PFSK-1 (cell line): Measurements from ENCODE around the gene ALKBH5.

ENCODE experiments used
- FOXP2 ChIP-seq: optimal IDR thresholded peaks from 2 replicates; pipeline ENCODE3; 2011; ENCODE audit warnings: borderline replicate concordance, control low read depth, inconsistent platforms; ENCODE audit not compliant: insufficient read depth; ENCODE audit errors: extremely low read length, extremely low read depth
- POLR2AphosphoS5 ChIP-seq: IDR thresholded peaks from 2 replicates; pipeline ENCODE4 v1.6.1; 2012; ENCODE audit warnings: low read depth, mild to moderate bottlenecking, control low read depth, low read length, moderate library complexity
- SIN3A ChIP-seq: IDR thresholded peaks from 2 replicates; pipeline ENCODE4 v1.6.1; 2012; ENCODE audit warnings: mild to moderate bottlenecking, low read length, moderate library complexity, borderline replicate concordance; ENCODE audit not compliant: insufficient read depth
- TAF1 ChIP-seq: IDR thresholded peaks from 2 replicates; pipeline ENCODE4 v1.6.1; 2012; ENCODE audit warnings: low read length, control low read depth, borderline replicate concordance; ENCODE audit not compliant: insufficient read depth
- TF ChIP-seq, protein P1 (sequence below), 2 experiments: IDR thresholded peaks; 2 replicates each; pipeline versions ENCODE4 v1.6.1 to v1.8.0; 2011 to 2012; ENCODE audit warnings: low read depth in 2 of 2, low read length in 2 of 2, control low read depth in 1 of 2, inconsistent platforms in 1 of 2, mild to moderate bottlenecking in 1 of 2, moderate library complexity in 1 of 2; ENCODE audit not compliant: insufficient read depth in 1 of 2

Gene ALKBH5

DNA sequence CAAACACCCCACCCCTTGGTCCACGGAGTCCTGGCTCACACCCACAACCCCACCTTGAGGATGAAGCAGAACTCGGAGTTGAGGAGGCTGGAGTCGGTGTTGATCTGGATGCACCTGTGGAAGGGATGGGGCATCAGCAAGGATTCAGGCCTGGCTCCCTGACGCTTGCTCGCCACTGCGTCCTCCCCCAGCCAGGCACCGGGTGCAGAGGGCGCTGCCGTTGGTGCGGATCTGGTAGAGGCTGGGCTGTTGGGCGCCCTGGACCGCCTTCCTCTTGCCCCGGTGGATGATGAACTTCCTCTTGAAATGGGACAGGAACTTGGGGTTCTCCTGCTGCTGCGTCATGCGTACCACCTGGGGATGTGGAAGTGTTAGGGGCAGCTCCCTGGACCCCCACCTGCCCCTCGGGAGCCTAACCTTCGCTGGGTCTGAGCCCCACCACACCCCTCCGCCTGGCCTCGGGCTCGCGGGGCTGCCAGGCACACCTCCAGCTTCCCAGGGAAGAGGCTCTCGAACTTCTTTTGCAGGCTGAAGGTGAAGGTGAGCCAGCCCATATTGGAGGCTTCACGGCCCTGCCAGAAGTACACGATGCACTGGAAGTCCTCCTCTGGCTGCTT, 62.6 kb downstream of the ALKBH5 start:
- TF ChIP-seq SIN3A (no peak), TAF1 (no peak), POLR2AphosphoS5 (no peak), FOXP2 (no peak)

DNA sequence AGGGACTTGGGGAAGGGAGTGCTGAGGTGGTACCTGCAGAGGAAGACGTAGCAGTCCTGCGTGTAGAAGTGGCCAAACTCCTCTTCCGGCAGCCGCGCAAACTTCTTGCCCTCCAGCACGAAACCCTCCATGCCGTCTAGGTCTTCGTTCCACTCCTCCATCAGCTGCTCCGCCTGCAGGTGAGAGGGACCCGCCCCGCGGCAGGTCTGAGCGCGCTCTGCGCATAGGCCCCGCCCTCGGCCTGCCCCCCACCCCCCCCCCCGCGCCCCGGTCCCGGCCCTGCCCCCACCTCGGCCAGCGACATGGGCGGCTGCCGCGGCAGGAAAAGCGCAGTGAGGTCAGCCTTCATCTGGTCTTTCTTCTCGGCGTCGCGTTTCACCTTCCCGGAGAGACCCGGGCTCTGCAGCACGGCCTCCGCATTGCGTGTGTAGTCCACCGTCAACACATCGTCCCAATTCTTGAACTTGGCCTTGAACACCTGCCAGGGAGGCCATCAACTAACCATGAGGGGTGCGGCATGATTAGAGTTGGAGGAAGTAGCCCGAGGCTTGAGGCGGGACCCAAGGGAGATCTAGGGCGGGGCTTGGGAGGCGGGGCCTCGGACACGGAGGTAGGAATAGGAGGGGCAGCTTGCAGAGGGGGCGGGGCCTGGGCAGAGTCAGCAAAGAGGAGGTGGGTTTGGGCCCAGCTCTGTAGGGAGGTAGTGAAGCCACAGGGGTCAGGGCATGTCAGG, 63.4 kb downstream of the ALKBH5 start:
- peak; percentile 20 for TF ChIP-seq FOXP2
- no peak for TF ChIP-seq SIN3A

DNA sequence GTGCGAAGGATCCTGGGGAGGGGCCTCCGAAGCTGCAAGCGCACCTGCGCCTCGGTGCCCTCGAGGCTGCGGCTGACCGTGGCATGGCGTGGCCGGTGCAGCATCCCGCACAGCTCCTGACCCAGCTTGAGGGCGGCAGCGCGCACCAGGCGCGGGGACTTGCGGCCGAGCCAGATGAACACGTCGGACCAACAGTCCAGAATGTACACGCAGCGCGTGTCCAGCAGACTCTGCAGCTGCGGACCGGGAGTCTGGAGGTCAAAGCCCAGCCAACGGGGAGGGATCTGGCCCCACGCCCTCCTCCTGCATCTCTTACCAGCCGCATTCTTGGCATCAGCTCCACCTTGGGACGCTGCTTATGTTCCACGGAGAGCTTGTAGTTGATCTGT, 64.0 kb downstream of the ALKBH5 start:
- no peak for TF ChIP-seq POLR2AphosphoS5
- TF ChIP-seq, protein P1, sequence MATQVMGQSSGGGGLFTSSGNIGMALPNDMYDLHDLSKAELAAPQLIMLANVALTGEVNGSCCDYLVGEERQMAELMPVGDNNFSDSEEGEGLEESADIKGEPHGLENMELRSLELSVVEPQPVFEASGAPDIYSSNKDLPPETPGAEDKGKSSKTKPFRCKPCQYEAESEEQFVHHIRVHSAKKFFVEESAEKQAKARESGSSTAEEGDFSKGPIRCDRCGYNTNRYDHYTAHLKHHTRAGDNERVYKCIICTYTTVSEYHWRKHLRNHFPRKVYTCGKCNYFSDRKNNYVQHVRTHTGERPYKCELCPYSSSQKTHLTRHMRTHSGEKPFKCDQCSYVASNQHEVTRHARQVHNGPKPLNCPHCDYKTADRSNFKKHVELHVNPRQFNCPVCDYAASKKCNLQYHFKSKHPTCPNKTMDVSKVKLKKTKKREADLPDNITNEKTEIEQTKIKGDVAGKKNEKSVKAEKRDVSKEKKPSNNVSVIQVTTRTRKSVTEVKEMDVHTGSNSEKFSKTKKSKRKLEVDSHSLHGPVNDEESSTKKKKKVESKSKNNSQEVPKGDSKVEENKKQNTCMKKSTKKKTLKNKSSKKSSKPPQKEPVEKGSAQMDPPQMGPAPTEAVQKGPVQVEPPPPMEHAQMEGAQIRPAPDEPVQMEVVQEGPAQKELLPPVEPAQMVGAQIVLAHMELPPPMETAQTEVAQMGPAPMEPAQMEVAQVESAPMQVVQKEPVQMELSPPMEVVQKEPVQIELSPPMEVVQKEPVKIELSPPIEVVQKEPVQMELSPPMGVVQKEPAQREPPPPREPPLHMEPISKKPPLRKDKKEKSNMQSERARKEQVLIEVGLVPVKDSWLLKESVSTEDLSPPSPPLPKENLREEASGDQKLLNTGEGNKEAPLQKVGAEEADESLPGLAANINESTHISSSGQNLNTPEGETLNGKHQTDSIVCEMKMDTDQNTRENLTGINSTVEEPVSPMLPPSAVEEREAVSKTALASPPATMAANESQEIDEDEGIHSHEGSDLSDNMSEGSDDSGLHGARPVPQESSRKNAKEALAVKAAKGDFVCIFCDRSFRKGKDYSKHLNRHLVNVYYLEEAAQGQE (IDR thresholded peaks at IDR 0.05; ENCODE audit: insufficient read depth in 1 of 2, low read depth in 2 of 2, low read length in 2 of 2) = no peak
- no peak for TF ChIP-seq SIN3A
- TF ChIP-seq TAF1 = no peak
- no peak for TF ChIP-seq FOXP2

DNA sequence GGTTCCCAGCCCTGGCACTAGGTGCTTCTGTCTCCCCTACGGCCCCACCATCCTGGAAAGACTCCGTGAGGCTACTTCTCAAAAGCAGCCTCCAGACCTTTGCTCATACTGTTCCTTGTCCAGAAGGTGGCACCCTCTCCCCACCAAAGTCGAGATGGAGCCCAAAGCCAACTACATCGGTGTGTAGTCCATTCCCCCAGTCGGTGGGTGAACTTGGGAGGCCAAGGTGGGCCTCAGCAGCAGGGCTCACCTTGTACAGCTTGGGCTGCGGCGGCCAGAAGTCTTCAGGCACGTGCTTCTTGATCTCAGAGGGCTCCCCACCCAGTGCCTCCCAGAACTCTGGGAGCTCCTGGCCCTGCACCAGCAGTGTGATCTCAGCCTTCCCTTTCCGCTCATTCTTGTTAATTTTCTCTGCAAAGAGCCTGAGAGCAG, 64.7 kb downstream of the ALKBH5 start:
- no peak for TF ChIP-seq POLR2AphosphoS5
- TF ChIP-seq, protein P1 (IDR thresholded peaks at IDR 0.05; ENCODE audit: insufficient read depth in 1 of 2, low read depth in 2 of 2, low read length in 2 of 2) = no peak
- peak; percentile 16 for TF ChIP-seq FOXP2
- TF ChIP-seq SIN3A = no peak
- no peak for TF ChIP-seq TAF1

DNA sequence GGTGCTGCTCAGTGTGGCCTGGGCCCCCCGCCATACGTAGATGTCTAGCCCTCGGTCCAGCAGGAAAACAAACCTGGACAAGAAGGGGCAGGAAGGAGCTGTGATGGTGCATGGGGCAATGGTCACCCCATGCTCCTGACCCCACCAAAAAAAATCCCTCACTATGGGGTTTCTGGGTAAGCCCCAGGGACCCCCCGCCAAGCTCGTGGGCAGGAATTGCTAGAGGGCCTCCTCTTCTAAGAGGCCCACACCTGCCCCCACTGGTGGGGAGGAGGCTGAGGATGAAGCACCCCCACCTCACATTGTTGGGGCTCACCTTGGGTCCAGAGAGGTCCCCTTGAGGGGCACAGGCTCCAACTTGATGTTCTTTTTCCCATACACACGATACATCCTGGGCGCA, 65.2 kb downstream of the ALKBH5 start:
- TF ChIP-seq SIN3A (no peak), TAF1 (no peak), POLR2AphosphoS5 (no peak), FOXP2 (no peak)
- TF ChIP-seq, protein P1 (IDR thresholded peaks at IDR 0.05; ENCODE audit: insufficient read depth in 1 of 2, low read depth in 2 of 2, low read length in 2 of 2) = no peak

DNA sequence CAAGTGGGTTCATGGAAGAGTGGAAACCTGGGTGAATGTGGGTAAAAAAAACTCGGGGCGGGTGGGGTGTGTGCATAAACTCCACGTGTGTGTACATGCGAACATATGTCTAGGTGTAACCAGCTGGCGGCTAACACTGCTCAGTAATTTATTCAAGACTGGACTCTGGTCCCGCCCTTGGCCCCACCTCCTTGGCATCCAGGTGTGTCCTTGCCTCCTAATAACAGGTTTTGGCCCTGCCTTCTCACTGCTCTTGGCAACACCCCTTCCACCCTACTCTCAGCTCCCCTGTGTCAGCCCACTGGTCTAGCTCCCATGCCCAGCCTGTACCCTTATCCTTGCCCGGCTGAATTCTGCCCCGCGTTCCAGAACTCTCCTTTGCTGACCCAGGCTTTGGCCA, 66.6 kb downstream of the ALKBH5 start:
- TF ChIP-seq SIN3A (no peak), POLR2AphosphoS5 (no peak), FOXP2 (no peak), TAF1 (no peak)
- TF ChIP-seq, protein P1 (IDR thresholded peaks at IDR 0.05; ENCODE audit: insufficient read depth in 1 of 2, low read depth in 2 of 2, low read length in 2 of 2) = no peak
